ENCODE measurements around the gene JAK3.

JAK3 gene

DNA sequence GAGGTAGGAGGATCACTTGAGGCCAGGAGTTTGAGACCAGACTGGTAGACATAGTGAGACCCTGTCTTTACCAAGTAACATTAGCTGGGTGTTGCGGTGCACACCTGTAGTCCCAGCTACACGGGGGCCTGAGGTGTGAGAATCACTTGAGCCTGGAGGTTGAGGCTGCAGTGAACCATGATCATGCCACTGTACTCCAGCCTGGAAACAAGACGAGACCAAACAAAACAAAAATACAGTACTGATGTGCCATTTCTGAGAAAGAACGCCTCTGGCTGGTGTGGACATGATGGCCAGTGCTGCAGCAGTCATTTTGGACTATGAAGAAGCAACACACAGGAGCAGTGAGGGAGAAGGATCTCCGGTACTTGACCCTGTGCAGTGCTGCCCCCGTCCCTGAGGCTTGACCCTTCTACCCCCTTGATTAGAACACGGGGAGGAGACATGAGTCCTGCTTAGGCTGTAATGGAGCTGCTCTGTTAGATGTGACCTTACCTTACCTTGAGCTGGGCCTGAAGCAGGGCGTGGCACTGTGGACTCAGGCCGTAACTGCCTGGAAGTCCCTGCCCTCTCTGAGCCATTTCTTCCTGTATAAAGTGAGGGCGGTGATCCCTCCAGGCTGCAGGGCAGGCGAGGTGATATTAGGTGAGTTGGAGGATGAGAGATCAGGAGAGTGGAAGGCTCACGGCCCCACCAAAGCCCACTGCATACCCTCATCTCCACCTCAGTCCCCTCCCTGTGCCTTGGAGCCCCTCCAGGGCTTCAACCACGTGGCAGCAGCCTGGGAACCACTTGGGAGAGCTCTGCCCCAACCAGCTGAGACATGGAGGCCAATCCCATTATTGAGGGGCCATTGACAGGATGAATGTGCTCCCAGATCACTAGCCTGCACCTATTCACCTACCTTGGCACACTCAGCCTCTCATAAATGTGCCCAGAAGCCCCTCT is 17.9 kb upstream of the JAK3 start:
- peak; percentile 51 for DNase-seq

DNA sequence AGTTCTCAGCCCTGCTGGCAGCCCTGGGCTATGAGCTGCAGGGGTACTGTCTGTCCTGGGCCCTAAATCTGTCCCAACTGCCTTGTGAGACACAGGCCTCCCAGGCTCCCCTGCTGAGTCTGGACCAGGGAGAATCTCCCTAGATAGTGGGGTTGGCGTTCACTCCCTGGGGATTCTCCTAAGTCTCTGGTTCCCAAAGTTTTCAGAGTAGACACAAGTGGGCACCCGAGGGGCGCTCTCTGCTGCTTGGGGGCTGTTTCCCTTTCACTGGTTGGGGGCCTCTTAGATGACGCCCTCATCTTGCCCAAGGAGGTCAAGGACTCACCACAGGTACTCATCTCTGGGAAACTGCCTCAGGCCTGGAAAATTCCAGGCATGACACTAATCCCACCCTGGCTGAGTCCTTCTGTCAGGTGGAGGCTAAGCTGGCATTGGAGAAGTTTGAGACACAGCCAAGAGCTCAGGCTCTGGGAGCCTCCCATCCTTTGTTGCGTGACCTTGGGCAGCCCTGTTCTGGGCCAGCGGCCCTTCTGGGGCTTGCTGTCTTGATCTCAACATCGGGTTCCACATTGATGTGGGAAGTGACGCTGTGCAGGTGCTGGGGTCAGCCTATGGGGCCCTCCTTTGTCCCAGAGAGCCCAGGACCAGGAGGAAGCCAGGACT is 15.9 kb upstream of the JAK3 start:
- no peak for DNase-seq

DNA sequence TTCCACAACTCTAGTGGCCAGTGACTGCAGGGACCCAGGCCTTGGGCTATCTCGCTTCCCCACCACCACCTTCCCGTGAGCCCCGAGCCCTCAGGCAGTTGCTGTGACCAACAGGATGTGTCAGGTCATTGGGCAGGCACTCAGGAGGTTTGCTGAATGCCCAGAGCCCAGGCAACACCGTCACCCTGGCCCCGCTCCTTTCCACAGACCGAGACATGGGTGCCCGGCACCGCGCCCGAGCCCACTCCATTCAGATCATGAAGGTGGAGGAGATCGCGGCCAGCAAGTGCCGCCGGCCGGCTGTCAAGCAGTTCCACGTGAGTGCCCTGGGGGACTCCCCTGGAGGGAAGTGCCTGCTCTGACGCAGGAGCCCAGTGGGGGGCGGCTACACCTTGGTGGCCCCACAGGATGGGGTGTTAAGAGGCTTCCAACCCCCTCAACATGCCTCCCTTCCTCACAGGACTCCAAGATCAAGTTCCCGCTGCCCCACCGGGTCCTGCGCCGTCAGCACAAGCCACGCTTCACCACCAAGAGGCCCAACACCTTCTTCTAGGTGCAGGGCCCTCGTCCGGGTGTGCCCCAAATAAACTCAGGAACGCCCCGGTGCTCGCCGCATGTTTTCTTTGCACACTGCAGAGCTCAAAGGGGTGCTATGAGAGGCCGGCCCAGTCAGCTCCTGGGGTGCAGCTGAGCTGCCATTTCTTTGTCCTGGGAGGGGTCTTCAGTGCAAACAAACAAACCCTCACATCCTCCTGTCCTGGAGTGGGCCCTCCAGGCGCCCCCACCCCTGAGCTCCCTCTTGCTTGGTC is 15.1 kb upstream of the JAK3 start:
- DNase-seq = no peak

DNA sequence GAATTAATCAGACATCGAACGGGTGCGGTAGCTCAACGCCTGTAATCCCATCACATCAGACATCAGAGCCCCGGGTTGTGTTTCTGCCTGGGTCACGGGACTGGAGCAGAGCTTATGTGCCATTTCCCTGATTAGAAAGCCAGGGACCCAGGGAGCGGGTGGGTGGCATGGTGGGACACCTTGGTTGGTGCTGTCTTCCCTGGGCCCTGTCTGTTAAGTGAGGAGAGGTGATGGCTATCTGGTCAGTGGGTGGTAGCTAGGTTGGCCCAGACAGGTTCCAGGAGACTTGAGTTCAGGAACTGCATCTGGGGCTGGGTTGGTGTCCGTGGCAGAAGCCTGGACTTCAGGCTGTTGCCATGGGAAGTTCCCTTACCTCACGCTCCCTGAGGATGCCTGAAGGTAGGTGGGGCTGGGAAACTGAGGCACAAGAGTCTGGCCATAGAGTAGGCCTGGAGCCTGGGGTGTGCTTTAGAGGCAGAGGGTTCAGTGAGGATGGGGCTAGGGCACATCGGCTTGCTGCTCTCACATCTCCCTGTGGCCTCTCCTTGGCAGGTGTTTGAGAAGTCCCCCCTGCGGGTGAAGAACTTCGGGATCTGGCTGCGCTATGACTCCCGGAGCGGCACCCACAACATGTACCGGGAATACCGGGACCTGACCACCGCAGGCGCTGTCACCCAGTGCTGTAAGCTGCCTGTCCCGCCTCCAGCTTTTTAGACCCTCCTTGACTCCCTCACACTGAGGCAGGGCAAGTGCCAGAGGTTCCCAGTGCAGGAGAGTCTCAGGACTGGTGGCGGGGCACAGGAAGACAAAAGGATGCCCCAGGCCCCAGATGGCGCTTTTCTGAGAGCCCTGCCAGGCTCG is 14.0 kb upstream of the JAK3 start:
- DNase-seq = no peak

DNA sequence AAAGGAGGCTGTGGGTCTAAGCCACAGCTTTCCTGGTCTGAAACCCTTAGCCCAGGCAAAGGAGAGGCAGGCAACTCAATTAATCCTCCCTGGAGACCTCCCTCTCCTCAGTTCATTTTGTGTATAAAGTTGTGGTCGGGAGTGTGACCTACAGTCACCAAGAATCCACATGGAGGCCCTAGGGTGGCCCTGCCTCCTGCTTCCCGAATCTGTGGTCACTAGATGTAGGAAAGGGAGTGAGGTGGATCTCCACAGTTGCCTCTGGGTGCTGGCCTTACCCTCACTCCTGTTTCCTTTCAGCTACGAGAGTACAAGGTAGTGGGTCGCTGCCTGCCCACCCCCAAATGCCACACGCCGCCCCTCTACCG is 13.2 kb upstream of the JAK3 start:
- DNase-seq = no peak

DNA sequence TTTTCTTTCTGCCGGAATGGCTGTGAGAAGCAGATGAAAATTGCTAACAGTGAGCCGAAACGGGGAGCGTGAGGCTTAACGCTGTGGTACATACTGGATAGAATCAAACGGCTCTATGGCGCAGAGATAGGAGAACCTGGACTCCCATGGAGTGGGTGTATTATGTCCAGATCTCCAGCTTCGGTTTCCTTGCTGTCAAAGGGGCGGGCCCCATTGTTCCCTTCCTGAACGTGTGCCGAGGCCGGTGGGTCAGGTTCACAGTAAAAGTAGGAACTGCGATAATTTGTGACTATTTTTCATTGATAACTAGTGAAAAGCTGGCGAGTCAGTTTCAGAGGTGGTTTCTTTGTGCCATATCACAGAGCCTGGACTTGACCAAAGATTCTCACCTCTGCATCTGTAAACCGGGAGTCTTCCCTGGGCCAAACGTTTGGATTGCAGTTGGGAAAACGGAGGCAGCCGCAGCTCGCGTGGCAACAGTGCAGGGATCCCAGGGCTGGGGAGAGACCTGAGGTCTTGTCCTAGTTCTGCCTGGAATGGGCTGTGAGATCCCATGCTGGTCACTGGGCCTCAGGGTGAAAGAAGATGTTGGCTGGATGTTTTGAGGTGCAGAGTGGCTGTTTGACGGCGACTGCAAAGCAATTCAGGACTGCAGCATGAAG is 12.7 kb upstream of the JAK3 start:
- no peak for DNase-seq

DNA sequence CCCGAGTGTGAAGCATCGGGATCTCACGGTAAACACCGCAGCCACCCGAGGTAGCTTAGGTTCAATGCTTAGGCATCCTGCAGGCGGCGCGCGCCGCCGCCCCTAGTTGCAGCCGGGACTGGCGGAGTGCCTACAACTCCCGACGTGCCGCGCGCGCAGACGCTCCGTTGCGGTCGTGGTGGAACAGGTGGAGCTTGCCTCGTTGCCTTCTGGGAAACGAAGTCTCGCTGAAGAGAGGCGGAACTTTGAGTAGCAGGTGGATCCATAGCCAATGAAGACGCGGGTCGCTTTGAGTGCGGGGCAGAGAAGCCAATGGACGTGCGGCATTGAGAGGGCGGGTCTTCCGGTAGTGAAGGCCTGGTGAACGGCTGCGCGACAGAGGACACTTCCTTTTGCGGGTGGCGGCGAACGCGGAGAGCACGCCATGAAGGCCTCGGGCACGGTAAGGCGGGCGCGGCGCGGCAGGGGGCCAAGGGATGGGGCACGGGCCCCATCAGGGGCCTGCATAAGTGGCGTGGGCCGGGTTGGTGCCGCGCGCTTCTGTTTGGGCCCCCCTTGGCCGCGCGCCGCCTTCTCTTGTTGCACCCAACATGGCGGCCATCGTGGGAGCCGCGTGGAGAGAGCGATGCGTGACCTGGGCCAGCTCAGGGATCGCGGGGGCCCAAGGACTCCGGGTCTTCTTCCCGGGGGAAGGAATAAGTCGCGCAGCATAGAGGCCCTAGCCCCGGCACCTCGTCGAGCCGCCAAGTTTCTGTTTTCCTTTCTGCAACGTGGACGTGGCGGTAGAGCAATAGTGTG is 11.9 kb upstream of the JAK3 start, which contains the start of gene RPL18A:
RPL18A (plus strand) TSS at position 378 of the 798 bp plus-strand sequence; CDS start at position 425, 47 bp downstream.
- DNase-seq = peak; percentile 100

DNA sequence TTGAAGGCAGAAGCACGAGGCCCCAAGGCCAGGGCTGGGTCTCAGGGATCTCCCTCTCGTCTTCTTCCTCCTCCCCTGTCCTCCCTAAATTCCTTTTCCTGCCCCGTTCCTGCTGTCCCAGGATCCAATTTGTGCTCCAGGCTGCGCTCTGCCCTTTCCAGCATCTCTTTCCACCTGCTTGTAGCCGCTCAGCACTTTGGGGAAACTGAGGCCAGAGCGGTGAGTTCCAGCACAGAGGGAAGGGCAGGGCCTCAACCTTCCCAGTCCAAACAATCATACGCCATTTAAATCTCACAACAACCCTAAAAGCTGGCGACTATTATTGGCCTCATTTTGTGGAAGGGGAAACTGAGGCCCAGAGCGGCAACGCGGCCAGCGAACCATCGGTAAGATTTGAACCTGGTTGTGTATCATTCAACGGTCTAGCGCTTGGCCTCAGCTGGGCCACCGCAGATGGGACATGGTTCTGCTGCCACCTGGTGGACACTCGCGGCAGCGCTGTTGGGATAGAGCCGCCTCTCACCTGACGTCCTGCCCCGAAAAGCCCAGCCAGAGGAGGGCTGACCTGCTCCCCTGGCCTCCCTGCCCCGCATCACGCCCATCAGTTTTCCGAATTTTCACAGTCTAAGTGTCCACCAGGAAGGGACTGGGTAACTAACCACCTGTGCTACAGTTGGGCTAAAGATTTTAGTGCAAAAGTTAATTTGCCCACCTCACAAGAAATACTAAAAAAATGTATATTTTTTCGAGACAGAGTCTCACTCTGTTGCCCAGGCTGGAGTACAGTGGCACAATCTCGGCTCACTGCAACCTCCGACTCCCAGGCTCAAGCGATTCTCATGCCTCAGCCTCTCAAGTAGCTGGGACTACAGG is 7.7 kb upstream of the JAK3 start:
- peak; percentile 94 for DNase-seq

DNA sequence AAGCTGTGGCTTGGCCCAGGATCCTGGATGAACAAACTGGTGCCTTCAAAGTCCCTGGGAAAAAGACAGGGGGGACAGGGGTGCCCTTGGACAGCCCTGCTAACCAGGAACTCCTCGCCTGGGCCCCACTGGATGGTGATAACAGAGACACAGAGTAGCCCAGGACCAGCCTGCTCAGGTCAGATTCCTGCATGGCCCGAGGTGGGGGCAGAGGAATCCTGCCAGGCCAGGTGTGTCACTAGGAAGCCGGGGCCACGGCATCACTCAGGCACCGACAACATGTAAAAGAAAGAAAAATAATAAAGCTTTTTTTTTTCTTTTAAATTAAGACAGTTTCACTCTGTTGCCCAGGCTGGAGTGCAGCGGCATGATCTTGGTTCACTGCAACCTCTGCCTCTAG is 6.3 kb upstream of the JAK3 start:
- DNase-seq = no peak

DNA sequence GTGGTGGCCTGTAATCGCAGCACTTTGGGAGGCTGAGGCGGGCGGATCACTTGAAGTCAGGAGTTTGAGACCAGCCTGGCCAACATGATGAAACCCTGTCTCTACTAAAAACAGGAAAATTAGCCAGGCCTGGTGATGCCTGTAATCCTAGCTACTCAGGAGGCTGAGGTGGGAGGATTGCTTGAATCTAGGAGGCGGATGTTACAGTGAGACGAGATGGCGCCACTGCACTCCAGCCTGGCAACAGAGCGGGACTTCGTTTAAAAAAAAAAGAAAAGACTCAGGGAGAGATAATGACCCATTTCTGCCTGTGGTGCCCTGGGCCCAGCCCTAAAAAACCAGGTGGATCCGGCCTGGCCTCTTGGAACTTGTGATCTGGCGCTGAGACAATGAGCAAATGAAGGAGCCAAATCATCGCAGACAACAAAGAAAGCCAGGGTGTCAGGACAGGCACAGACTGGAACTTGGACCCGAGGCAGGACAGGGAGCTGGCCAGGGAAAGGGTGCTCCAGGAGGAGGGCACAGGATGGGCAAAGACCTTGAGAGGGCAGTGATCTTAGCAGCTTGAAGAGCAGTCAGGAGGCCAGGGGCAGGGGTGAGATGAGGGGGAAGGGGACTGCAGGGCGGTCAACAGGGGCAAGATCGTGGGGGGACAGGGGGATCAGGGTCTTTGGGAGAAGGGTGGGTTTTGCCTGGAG is 962 bp upstream of the JAK3 start:
- no peak for DNase-seq

DNA sequence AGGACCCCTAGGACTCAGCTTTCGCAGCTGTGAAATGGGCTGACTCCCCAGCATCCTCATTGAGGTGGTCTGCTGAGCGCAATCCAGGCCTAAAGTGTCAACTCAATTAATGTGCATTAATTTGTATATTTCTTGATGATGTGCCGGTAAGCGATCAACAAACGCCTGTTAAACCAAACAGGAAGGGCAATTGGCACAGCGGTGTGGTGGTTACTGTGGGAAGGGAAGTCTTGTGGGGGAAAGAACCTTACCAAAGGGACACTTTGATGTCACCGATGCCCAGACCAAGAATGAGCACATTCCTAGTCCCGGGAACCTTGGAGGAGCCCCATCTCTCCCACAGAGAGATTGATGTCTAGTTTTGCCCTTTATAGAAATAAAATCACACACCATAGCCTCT is 1.6 kb downstream of the JAK3 start:
- DNase-seq = peak; percentile 62

DNA sequence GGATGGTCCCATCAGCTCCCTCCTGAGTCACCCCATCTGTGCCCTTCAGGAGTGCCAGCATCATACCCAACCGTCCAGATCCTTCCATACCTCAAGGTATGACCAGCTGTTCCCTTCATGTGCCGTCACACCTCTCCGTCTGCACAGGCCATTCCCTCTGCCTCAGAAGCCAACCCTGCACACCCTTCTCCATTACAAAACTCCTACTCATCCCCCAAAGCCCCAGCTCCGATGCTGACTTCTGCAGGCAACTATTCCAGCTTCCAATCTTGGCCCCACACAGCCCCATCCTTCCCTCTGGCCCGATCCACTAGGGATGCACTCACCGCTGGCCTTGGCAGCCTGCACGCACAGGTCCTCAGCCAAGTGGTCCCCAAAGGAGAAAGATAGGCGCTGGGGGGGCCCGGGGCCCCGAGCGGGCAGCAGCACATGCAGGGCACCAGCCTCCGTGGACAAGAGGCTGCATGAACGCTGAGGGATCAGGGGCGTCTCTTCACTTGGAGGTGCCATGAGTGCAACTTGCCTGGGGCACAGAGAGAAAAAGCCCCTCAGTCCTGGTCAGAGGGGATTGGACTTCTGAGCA is 3.8 kb downstream of the JAK3 start:
- no peak for DNase-seq

DNA sequence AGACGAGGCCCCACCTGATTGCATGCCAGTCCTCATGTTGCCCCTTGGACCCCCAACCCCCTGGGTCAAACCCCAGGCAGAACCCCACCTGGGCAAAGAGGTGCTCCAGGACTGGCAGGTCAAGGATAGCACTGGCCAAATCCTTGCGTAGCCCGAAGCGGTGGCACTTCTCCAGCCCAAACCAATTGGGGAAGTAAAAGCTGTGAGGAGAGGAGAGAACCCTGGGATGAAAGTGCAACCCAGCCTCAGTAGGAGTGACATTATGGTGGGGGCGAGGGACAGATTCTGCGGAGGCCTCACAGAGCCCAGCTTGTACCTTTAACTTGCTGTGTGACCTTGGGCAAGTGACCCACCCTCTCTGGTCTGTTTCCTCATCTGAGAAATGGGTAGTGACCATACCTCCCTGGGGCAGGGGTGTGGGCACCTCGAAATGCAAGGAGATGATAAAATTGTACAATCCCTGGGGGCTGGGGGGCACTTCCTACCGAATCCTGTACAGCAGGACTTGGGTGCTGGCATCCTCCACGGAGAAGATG is 4.4 kb downstream of the JAK3 start:
- DNase-seq = no peak

DNA sequence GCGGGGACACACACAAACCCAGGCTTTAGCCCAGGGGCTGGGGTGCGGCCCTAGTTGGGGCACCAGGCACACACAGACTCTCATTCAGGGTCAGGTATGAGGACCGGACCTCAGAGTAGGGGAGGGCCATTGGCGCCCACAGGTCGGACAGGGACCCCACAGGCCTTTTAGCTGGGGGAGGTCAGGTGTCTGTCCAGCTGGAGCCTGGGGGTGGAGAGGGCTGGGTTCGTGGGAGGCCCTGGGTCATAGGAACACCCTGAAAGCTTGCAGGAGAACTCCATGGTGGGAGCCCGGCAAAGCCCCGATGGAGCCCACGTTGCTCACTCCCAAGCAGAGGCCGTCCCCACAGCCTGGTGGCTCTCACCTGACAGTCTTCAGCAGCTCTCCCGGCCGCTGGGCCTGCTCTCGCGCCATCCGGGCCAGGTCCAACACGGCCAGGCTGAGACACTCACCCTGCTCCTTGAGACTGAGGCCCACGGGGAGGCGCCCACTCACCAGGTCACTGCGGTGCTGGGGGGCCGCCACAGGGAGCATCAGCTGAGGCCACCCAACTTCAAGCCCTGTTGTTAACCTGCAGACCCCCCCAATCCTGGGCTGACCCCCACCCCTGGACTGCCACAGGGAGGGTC is 5.0 kb downstream of the JAK3 start:
- no peak for DNase-seq

DNA sequence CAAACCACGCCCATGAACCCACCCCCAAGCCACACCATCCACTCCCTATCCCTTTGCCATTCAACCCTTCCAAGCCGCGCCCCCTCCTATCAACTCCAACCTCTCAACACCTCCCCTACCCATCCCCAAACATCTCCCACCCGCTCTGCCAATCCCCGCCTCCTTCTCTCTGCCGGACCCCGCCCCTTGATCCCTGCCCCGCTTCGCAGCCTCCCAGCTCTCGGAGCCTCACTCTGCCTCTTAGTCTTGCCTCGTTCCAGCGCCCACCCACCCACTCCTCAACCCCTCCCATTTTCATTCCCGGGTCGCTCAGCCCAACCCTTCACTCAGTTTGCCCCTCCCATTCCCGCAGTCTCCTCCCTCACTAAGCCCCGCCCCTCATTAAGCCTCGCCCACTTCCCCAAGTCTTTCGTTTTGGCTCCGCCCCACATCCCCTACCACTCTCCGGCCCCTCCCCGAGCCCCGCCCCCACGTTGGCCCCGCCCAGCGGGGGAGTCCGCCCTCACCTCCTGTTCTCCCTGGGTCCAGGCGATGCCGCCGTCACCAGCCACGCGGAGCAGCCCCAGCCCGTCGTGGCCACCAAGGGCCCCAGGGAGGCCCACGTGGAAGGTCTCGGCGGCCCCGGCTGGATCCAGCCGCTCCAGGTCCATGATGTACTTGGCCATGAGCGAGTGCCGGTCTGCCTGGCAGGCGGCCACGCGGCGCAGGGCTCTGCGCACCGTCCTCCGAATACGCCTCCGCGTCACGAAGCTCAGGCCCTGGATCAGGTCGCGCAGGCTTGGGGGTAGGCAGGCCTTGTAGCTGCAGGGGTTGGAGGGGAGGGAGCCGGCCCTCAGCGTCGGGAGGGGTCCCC is 5.7 kb downstream of the JAK3 start:
- peak; percentile 80 for DNase-seq

DNA sequence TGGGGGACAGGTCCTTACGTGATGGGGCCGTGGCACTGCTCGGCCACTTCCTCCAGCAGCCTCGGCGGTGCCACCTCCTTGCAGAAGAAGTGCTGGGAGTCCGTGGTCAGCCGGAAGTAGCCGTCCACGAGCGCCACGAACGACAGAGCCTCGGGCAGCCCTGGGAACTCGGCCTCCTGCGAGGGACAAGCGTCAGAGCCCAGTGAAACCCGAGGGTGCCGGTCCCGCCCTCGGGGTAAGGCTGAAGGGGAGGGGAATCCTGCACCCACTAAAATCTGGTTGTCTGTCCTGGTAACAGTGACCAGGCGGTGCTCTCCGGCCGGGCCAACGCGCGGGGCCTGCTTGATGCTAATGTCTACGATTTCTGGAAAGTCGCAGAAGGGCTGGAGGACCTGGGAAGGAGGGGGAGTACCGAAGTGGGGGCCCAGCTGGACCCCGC is 6.4 kb downstream of the JAK3 start:
- no peak for DNase-seq

DNA sequence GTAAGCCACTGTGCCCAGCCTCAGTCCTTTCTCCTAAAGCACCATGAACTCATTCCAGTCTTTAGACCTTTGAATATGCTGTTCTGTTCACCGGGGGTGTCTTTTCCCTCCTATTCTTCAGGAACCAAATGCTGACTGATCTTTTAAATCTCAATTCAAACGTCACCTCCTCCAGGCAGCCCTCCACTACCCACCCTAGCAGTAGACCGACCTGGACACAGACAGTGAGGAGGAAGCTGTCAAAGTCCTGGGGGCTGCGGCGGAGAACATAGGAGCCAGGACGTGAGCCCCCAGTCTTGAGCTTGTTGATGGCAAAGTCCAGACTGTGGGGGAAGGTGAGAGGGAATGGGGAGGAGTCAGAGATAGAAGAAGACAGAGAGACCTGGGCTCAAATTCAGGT is 7.8 kb downstream of the JAK3 start:
- DNase-seq = no peak

Measured in activated CD4-positive, alpha-beta T cell treated with anti-CD3 and anti-CD28 coated beads, Interleukin-2, Interleukin-6, amounts not matched to agents 100 ng/mL and 50 ng/mL, durations not matched to agents 16 hours and 8 hours (primary cell).